GM12801 (cell line): ENCODE measurements around the gene AKT2.

ENCODE experiments used
- TF ChIP-seq, protein P1 (sequence below): IDR thresholded peaks from one replicate; pipeline ENCODE4 v1.5.1; 2011; ENCODE audit warnings: control low read depth; ENCODE audit not compliant: insufficient read length; ENCODE audit errors: extremely low read depth

The AKT2 gene

DNA sequence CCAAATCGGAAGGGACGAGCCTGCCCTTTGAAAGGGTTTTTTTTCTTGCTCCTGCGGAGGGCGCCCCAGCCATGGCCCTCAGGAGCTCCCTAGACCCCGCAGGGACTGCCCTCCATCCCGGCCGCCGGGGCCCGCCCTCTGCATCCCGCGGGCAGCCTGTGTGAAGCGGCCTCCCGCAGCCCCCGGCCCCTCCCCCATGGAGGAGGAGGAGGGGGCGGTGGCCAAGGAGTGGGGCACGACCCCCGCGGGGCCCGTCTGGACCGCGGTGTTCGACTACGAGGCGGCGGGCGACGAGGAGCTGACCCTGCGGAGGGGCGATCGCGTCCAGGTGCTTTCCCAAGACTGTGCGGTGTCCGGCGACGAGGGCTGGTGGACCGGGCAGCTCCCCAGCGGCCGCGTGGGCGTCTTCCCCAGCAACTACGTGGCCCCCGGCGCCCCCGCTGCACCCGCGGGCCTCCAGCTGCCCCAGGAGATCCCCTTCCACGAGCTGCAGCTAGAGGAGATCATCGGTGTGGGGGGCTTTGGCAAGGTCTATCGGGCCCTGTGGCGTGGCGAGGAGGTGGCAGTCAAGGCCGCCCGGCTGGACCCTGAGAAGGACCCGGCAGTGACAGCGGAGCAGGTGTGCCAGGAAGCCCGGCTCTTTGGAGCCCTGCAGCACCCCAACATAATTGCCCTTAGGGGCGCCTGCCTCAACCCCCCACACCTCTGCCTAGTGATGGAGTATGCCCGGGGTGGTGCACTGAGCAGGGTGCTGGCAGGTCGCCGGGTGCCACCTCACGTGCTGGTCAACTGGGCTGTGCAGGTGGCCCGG, 93.1 kb downstream of the AKT2 start:
- TF ChIP-seq, protein P1, sequence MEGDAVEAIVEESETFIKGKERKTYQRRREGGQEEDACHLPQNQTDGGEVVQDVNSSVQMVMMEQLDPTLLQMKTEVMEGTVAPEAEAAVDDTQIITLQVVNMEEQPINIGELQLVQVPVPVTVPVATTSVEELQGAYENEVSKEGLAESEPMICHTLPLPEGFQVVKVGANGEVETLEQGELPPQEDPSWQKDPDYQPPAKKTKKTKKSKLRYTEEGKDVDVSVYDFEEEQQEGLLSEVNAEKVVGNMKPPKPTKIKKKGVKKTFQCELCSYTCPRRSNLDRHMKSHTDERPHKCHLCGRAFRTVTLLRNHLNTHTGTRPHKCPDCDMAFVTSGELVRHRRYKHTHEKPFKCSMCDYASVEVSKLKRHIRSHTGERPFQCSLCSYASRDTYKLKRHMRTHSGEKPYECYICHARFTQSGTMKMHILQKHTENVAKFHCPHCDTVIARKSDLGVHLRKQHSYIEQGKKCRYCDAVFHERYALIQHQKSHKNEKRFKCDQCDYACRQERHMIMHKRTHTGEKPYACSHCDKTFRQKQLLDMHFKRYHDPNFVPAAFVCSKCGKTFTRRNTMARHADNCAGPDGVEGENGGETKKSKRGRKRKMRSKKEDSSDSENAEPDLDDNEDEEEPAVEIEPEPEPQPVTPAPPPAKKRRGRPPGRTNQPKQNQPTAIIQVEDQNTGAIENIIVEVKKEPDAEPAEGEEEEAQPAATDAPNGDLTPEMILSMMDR, result no peak

DNA sequence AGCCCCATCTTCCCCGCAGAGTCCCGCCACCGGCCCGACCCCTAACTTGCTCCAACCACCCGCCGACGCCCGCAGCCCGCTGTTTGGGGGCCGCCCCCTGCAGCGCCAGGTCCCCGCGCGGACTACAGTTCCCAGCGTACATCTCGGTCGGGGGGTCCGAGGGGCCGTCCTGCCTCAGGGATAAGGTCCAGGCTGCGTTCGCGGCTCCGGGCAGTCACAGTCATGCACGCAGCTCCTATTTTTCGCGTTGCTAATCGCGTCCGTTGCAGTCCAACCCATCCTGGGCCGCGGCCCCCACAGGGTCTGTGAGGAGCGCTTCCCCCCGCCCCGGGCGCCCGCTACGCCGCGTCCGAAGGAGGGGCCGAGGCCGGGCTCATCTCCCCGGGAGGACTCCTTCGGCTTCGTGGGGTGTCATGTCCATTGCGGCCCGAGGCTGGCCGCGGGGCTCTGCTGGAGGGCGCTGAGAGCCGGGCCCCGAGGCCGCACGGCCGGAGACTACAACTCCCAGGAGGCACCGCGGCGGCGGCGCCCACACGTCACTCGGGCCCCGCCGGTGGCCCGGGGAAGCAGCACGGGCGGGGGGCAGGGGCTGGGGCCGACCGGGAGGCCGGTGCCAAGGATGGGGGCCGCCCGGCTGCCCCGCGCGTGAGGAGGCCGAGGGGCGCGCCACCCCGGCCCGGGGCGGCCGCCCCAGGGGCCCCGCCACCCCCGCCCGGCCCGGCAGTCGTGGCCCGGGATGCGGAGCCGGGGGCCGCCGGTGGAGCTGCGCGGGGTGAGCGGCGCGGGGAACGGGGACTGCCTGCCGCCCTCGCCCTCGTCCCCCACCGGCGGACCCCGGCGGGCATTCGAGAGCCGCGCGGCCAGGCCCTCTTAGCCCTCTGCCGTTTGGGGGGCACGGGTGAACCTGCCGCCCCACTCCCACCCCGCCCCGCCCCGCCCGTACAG, 94.0 kb downstream of the AKT2 start, which contains the start of gene MAP3K10:
TSS of gene MAP3K10 (plus strand) at position 536 of the 945 bp plus-strand sequence. CDS start 606 bp downstream, outside the sequence.
- TF ChIP-seq, protein P1, result no peak

DNA sequence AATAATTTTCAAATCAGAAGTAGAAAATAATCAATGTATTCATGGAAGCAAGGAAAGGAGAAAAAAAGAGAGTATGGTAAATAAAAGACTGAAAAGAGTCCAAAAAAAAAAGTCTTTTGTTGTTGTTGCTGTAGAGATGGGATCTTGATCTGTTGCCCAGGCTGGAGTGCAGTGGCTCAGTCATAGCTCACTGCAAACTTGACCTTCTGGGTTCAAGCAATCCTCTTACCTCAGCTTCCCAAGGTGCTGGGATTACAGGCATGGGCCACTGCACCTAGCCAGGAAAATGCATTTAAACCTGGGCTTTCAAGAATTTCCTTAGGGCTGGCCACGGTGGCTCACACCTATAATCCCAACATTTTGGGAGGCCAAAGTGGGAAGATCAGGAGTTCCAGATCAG, 100.9 kb downstream of the AKT2 start:
- TF ChIP-seq, protein P1, result no peak
